ENCODE data around the gene ABCC6.

GRCh38 chr16:16141141-16141540 lies 82.2 kb downstream of the ABCC6 start:
- TF ChIP-seq, protein P1, sequence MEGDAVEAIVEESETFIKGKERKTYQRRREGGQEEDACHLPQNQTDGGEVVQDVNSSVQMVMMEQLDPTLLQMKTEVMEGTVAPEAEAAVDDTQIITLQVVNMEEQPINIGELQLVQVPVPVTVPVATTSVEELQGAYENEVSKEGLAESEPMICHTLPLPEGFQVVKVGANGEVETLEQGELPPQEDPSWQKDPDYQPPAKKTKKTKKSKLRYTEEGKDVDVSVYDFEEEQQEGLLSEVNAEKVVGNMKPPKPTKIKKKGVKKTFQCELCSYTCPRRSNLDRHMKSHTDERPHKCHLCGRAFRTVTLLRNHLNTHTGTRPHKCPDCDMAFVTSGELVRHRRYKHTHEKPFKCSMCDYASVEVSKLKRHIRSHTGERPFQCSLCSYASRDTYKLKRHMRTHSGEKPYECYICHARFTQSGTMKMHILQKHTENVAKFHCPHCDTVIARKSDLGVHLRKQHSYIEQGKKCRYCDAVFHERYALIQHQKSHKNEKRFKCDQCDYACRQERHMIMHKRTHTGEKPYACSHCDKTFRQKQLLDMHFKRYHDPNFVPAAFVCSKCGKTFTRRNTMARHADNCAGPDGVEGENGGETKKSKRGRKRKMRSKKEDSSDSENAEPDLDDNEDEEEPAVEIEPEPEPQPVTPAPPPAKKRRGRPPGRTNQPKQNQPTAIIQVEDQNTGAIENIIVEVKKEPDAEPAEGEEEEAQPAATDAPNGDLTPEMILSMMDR (conservative IDR thresholded peaks at IDR 0.05; ENCODE audit: low read depth, low read length) = no peak
- no peak for TF ChIP-seq EZH2 (IDR thresholded peaks at IDR 0.05; ENCODE audit: borderline replicate concordance, low read depth, low read length, poor library complexity, severe bottlenecking)
